GM23248 (cell line): Measurements from ENCODE around the gene CCDC69.

Experiments used
- EZH2 ChIP-seq: fragments of 200-600 bp; sonication (generic); IDR thresholded peaks from 2 replicates; pipeline ENCODE4 v1.6.1; 2018; ENCODE audit warnings: antibody characterized with exemption, mild to moderate bottlenecking; ENCODE audit not compliant: insufficient read depth, poor library complexity, severe bottlenecking
- EZH2phosphoT487 ChIP-seq: fragments of 200-600 bp; sonication (generic); IDR thresholded peaks from 2 replicates; pipeline ENCODE4 v1.6.1; 2018; ENCODE audit warnings: antibody characterized with exemption, moderate library complexity, mild to moderate bottlenecking, low read depth; ENCODE audit not compliant: insufficient read depth

- TF ChIP-seq EZH2, result no peak
- no peak for TF ChIP-seq EZH2phosphoT487
Measured at GRCh38 chr5:151162776-151163175, 61.1 kb downstream of the CCDC69 start.
